ENCODE results near the gene CEACAM20.
"Not testable (repeated sequence)": the region's sequence is repeated elsewhere in the genome, so short reads cannot be mapped to it uniquely, and the experiment has no call there.

The CEACAM20 gene

DNA sequence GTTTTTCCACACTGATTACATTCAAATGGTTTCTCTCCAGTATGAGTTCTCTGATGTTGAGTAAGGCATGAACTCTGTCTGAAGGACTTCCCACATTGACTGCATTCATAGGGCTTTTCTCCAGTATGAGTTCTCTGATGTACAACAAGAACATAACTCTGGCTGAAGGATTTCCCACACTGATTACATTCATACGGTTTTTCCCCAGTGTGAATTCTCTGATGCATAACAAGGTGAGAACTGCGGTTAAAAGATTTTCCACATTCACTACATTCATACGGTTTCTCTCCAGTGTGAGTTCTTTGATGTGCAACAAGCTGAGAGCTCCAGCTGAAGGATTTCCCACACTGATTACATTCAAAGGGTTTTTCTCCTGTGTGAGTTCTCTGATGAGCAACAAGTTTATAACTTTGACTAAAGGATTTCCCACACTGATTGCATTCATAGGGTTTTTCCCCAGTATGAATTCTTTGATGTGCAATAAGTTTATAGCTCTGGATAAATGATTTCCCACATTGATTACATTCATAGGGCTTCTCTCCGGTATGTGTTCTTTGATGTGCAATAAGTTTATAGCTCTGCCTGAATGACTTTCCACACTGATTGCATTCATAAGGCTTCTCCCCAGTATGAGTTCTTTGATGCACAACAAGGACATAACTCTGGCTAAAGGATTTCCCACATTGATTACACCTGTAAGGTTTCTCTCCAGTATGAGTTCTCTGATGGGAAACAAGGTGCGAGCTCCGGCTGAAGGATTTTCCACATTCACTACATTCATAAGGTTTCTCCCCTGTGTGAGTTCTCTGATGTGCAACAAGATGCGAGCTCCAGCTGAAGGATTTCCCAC is 52.7 kb downstream of the CEACAM20 start:
- no peak for DNase-seq (ENCODE audit: low spot score)

DNA sequence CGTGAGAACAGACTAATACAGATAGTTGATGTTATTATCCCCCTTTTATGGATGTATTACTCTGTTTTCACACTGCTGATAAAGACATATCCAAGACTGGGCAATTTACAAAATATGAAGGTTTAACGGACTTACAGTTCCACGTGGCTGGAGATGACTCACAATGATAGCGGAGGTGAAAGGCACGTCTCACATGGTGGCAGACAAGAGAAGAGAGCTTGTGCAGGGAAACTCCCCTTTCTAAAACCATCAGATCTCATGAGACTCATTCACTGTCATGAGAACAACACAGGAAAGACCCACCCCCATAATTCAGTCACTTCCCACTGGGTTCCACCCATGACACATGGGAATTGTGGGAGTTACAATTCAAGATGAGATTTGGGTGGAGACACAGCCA is 60.7 kb downstream of the CEACAM20 start:
- not testable (repeated sequence) for DNase-seq (ENCODE audit: low spot score)

DNA sequence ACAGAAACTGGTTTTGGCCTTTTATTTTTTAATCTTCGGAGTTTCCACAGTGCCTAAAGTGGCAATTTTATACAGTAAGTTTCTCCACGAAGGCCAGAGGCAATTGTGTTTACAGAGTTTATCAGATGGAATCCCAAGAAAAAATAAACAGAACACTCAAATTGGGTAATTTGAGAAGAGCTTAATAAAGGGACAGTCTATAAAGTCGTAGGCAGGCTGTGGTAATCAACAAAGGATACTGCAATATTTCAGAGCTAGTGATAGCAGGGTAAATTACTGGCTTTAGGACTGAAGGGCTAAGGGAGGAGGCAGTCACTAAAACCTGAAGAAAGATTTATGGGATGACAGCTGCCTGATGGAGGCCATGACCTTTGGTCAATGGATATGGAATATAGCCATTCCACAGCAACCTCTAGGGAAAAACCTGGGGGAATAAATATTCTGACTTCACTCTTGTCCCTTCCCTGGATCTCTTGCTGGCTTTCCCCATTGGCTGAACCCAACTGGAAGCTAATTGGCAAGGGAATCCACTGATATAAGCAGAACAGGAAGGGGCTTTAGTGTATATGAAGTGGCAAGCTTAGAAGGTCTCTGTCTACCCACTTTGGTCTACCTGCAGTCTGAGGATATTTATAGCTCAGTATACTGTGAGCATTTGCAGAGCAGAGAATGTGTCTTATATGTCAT is 66.7 kb downstream of the CEACAM20 start:
- not testable (repeated sequence) for DNase-seq (ENCODE audit: low spot score)
